GM03348 (cell line): Measurements from ENCODE around the gene IL4I1.

Source experiments
- DNase-seq: peaks from one replicate; pipeline ENCODE4 v3.0.0; 2012; ENCODE audit warnings: low spot score

IL4I1 gene

DNA sequence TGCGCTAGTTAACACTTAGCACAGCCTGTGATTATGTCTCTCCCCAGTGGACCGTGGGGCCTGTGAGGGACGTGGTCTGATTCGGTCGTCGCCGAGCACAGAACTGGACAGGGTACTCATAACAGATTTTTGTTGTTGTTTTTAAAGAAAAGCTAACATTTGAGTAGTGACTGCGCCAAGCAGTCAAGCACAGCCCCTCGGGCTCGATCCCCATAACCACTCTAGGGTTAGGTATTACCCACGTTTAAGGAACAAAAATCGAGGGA is 46.5 kb downstream of the IL4I1 start:
- DNase-seq, result no peak

- DNase-seq, result no peak
These were observed 47.1 kb downstream of the IL4I1 start for GRCh38 chr19:49849433-49850220.

DNA sequence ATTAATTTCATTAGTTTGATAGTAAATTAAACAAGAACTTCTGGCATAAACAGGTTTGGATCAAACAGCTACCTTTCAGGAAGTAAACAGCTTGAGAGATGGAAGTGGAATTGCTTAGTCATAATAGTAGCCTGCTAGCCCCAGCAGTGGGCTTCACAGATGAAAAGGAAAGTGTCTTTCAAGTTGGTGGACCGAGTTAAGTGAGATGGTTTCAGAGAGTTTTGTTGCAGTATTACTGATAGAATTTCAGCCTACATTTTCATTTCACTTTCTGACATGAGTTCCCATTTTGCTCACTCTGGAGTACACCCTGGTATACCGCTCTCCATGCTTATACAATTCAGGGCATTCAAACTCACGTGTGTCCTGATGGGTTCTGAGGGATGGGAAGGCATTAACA is 47.7 kb downstream of the IL4I1 start:
- no peak for DNase-seq

DNA sequence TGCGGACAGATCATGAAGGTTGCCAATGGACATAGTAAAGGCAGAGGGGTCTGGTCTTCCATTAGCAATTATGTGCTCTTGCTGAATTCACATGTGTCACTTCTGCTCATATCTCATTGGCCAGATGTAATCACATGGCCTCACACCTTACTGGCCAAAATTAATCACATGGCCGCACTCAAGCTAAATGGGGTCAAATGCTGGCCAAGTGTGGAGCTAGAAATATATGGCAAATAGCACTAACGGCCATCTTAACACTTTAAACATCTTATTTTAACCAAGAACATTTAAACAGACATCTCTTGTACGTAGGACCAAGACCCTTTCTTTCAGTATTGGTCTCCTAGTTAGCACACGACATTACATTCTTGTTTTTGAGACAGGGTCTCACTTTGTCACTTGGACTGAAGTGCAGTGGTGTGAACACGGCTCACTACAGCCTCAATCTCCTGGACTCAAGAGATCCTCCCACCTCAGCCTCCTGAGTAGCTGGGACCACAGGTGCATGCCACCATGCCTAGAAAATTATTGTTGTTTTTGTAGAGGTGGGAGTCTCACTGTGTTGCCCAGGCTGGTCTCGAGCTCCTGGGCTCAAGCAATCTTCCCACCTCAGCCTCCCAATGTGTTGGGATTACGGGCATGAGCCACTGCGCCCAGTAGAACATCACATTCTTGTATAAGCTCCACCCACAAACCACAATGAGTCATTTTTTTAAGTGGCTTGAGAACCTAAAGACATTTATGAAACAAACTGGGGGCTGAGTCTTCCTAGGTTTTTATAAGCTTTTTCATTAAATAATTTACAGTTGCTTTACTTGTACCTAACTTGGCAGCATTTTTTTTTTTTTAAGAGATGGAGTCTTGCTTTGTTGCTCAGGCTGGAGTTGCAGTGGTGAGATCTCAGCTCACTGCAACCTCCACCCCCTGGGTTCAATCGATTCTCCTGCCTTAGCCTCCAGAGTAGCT is 48.7 kb downstream of the IL4I1 start:
- DNase-seq, result peak; percentile 41

- no peak for DNase-seq
These were observed 50.3 kb downstream of the IL4I1 start for GRCh38 chr19:49846408-49846807.

- DNase-seq, result no peak
These were observed 51.3 kb downstream of the IL4I1 start for GRCh38 chr19:49845414-49845813.

DNA sequence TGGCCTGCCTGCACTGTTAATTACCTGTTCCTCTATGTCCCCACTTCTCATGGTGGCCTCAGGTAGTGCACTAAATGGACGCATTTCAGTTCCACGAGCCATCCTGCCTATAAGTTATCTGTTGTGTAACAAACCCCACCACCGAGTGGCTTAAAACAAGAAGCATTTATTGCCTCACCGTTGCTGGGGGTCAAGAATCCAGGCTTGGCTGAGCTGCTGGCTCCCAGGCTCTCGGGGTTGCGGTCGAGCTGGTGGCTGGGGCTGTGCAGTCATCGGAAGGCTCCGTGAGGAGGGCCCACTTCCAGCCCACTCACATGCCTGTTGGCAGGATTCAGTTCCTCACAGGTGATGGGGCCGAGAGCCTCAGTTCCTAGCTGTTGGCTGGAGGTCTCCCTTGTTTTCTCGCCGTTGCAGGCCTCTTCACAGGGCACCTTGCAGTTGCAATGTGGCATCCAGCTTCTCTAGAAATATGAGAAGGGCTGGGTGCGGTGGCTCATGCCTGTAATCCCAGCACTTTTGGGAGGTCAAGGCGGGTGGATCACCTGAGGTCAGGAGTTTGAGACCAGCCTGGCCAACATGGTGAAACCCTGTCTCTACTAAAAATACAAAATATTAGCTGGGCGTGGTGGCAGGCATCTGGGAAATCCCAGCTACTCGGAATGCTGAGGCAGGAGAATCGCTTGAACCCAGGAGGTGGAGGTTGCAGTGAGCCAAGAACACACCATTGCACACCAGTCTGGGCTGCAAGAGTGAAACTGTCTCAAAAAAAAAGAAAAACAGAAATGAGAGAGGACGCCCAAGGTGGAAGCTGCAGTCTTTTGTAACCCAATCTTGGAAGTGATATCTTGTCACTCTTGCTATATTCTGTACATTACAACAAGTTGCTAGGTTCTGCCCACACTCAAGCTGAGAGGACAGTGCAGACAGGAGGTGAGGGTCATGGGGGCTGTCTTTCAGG is 52.3 kb downstream of the IL4I1 start:
- DNase-seq, result no peak

DNA sequence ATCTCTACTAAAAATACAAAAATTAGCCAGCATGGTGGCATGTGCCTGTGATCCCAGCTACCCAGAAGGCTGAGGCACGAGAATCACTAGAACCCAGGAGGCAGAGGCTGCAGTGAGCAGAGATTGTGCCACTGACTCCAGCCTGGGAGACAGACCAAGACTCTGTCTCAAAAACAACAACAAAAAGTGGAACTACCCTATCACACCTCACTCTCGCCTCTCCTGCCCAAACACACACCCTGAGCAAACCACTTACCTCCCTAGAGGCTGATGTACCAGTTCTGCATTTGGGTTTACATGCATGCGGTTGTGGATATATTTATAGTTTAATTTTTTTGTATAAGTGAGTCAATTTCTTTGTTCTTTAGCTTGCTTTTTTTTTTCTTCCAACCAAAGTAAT is 53.4 kb downstream of the IL4I1 start:
- DNase-seq, result no peak

DNA sequence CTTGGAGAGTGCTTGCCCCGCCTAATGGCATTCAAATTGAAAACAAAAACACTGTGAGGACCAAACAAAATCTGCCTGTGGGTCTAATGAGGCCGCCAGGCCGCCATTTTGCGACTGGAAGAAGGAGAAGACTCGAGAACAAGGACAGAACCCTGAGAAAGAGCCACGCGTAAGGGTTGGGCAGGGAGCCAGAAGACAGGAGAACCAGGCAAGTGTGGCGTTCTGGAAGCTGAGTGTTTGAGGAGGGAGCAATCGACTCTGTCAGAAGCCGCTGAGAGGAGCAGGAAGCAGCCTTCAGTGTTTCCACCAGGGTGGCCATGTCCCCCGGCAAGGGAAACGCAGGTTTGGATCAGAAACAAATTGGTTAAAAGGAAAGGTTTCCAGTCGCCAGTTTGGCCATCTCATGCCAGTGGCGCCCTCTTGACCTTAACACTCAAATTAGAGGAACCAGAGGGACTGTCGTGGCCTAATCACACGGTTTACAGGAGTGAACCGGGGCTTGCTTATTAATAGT is 55.9 kb downstream of the IL4I1 start:
- no peak for DNase-seq

DNA sequence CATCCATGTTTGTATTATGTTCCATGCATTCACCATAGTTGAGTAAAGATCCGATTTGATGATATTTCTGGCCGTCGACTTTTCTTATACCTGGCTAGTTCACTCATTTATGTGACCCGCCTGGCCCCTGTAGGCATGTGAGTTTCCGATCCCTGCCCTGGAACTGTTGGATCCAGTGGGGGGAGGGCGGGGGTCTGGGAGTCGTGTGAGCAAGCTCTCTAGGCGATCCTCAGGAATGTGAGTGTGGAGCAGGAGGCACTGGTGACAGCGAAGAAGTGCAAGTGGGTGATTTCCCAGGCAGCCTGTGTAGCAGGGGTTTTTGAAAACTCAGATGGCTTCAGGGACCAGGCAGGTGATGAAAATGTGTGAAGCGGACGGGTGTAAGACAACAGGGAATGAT is 56.4 kb downstream of the IL4I1 start:
- DNase-seq, result no peak

- no peak for DNase-seq
These were observed 57.0 kb downstream of the IL4I1 start for GRCh38 chr19:49839713-49840112.
